CD8-positive, alpha-beta memory T cell (primary cell): ENCODE results near the gene ZNF549. TPM values are rescaled to one million over a fixed set of nuclear protein-coding genes. Genes with fewer than 3 reads are reported as not detected.

Source experiments
- CTCF ChIA-PET: fragments of 350-600 bp; sonication (Branson Sonifier 250); formaldehyde crosslinking; loops from one replicate; lab custom pipeline; 2021; ENCODE audit warnings: antibody characterized with exemption; lab: Charles Lee
- POLR2A ChIA-PET: fragments of 350-600 bp; sonication (Branson Sonifier 250); formaldehyde crosslinking; loops from one replicate; lab custom pipeline; 2021; ENCODE audit warnings: antibody characterized with exemption; lab: Charles Lee
- DNase-seq, 5 donors: peaks; one replicate each; pipeline versions ENCODE4 v3.0.0 to v3.0.0-alpha.2; 2020 to 2022; ENCODE audit warnings: mixed read lengths in 1 of 5
- H3K27ac ChIP-seq: one replicate; pipeline ENCODE4 v1.7.0; 2013; ENCODE audit warnings: low read depth, mild to moderate bottlenecking, low read length, moderate library complexity
- H3K27me3 ChIP-seq: 2 replicates; pipeline ENCODE4 v1.7.0; 2013; ENCODE audit warnings: low read length, mild to moderate bottlenecking; ENCODE audit not compliant: insufficient read depth, poor library complexity, severe bottlenecking
- H3K36me3 ChIP-seq: 2 replicates; pipeline ENCODE4 v1.7.0; 2013; ENCODE audit warnings: mild to moderate bottlenecking, low read length, moderate library complexity; ENCODE audit not compliant: insufficient read depth
- H3K4me1 ChIP-seq: 2 replicates; pipeline ENCODE4 v1.7.0; 2013; ENCODE audit warnings: mild to moderate bottlenecking, low read length, moderate library complexity; ENCODE audit not compliant: insufficient read depth
- H3K4me3 ChIP-seq: 2 replicates; pipeline ENCODE4 v1.7.0; 2013; ENCODE audit warnings: mild to moderate bottlenecking, low read length
- H3K9me3 ChIP-seq: 2 replicates; pipeline ENCODE4 v1.7.0; 2013; ENCODE audit warnings: mild to moderate bottlenecking, low read length
- H3K27ac Mint-ChIP-seq, 8 donors: one replicate each; pipeline ENCODE4 v1.8.0; 2020 to 2021; ENCODE audit warnings: mixed read lengths in 8 of 8, mild to moderate bottlenecking in 6 of 8, inconsistent platforms in 3 of 8, moderate library complexity in 3 of 8
- H3K27me3 Mint-ChIP-seq, 2 donors: one replicate each; pipeline ENCODE4 v1.8.0; 2020 to 2021; ENCODE audit warnings: mixed read lengths in 2 of 2, mild to moderate bottlenecking in 1 of 2, moderate library complexity in 1 of 2
- H3K36me3 Mint-ChIP-seq, 3 donors: one replicate each; pipeline ENCODE4 v1.8.0; 2020 to 2021; ENCODE audit warnings: mixed read lengths in 3 of 3, inconsistent platforms in 1 of 3, mild to moderate bottlenecking in 1 of 3
- H3K4me1 Mint-ChIP-seq, 3 donors: one replicate each; pipeline ENCODE4 v1.8.0; 2020 to 2021; ENCODE audit warnings: mixed read lengths in 3 of 3, inconsistent platforms in 1 of 3, mild to moderate bottlenecking in 1 of 3
- H3K4me3 Mint-ChIP-seq, 7 donors: one replicate each; pipeline ENCODE4 v1.8.0; 2020 to 2021; ENCODE audit warnings: mixed read lengths in 7 of 7, mild to moderate bottlenecking in 6 of 7, moderate library complexity in 4 of 7, inconsistent platforms in 2 of 7
- H3K9me3 Mint-ChIP-seq, 5 donors: one replicate each; pipeline ENCODE4 v1.8.0; 2020 to 2022; ENCODE audit warnings: mixed read lengths in 5 of 5, mild to moderate bottlenecking in 3 of 5, moderate library complexity in 2 of 5, inconsistent platforms in 1 of 5
- polyA plus RNA-seq: library from polyadenylated mRNA; unstranded; fragments of 300-500 nt; fragmentation: Illumina TruSeq; gene quantifications from one replicate; pipeline ENCODE4 v1.2.3, GENCODE V29; 2021
- total RNA-seq, 2 experiments: library from RNA; stranded (reverse); gene quantifications; one replicate each; pipeline ENCODE4 v1.2.3, GENCODE V29; 2021

ZNF549 gene
- total and polyA plus RNA-seq, 3 experiments from 2014 or later: 6.9 to 8.7 (median 7.0) TPM

GRCh38 chr19:57572415-57572947 lies 45.3 kb downstream of the ZNF549 start:
- peaks cover 16 to 97% (median 95%) of the 10 kb centered on the region in 5 donors for H3K9me3 Mint-ChIP-seq
- H3K9me3 ChIP-seq: peaks cover 83% of the 10 kb centered on the region
- POLR2A ChIA-PET: no interaction called here
- H3K27me3 Mint-ChIP-seq: peaks cover 0 to 2% of the 10 kb centered on the region in 2 donors
- peaks cover 47% of the 10 kb centered on the region for H3K36me3 ChIP-seq
- peaks cover 11 to 13% (median 13%) of the 10 kb centered on the region in 3 donors for H3K4me1 Mint-ChIP-seq
- CTCF ChIA-PET: no interaction called here
- H3K27ac Mint-ChIP-seq: no peak overlapping the region
- no peak overlapping the region for H3K27ac ChIP-seq
- H3K36me3 Mint-ChIP-seq: peaks cover 37 to 66% (median 63%) of the 10 kb centered on the region in 3 donors
- no peak for DNase-seq
- H3K4me1 ChIP-seq: peaks cover 2% of the 10 kb centered on the region
- H3K4me3 Mint-ChIP-seq: no peak overlapping the region
- no peak overlapping the region for H3K4me3 ChIP-seq
- H3K27me3 ChIP-seq: no peaks in the 10 kb centered on the region

DNA sequence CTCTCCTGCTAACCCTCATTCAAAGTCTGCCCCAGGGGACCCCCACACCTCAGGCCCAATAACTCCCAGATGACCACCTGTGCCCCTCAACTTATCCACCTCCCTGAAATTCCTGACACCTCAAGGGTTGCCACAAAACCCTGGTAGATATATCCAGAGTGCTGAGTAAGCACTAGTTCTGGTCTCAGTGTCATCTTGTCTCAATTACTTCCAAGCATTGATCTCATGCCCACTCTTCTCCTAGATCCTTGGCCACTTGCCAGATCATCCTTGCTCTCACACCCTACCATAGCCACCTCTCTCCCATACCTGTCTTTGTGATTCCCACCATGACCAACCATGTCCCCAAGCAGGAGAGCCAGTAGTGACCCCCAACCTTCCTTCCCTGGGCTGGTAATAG lies 49.5 kb downstream of the ZNF549 start:
- Histone ChIP-seq H3K9me3 (peaks cover 60% of the 10 kb centered on the region), H3K36me3 (peaks cover 47% of the 10 kb centered on the region)
- H3K36me3 Mint-ChIP-seq: peaks cover 43 to 77% (median 61%) of the 10 kb centered on the region in 3 donors

GRCh38 chr19:57578487-57579205 lies 51.5 kb downstream of the ZNF549 start, which contains the start of gene ZNF416:
ZNF416 (minus strand) TSS chr19:57578911; CDS start chr19:57578704, 207 bp downstream.
- CTCF ChIA-PET: interaction anchor here (0.6 to 1.2 kb wide), 2 partner anchors 23 to 240 kb away, joined by 3 read pairs; no protein-coding TSS in a partner anchor
- POLR2A ChIA-PET: interaction anchor here (0.6 to 1.4 kb wide), 4 partner anchors 21 to 803 kb away, joined by 3 to 4 read pairs (median 4); partner anchors contain the start of genes ZNF530, ZNF548 and ZNF551
- H3K4me1 Mint-ChIP-seq: peaks cover 26 to 33% (median 30%) of the 10 kb centered on the region in 3 donors

More for the DNA sequence above, 49.5 kb downstream of the ZNF549 start:
- H3K27ac ChIP-seq: no peak overlapping the region
- H3K4me3 ChIP-seq: no peak overlapping the region
- peaks cover 17% of the 10 kb centered on the region for H3K4me1 ChIP-seq
- peaks cover 16 to 75% (median 66%) of the 10 kb centered on the region in 5 donors for H3K9me3 Mint-ChIP-seq
- peaks cover 24 to 29% (median 27%) of the 10 kb centered on the region in 3 donors for H3K4me1 Mint-ChIP-seq
- no peak overlapping the region for H3K27ac Mint-ChIP-seq
- CTCF ChIA-PET: no interaction called here
- POLR2A ChIA-PET: no interaction called here
- no peak for DNase-seq
- H3K4me3 Mint-ChIP-seq: peak overlapping the region in 5 of 7 donors; percentile 10 to 64 (median 61)
- H3K27me3 ChIP-seq: no peaks in the 10 kb centered on the region
- H3K27me3 Mint-ChIP-seq: peaks cover 0 to 2% of the 10 kb centered on the region in 2 donors

DNA sequence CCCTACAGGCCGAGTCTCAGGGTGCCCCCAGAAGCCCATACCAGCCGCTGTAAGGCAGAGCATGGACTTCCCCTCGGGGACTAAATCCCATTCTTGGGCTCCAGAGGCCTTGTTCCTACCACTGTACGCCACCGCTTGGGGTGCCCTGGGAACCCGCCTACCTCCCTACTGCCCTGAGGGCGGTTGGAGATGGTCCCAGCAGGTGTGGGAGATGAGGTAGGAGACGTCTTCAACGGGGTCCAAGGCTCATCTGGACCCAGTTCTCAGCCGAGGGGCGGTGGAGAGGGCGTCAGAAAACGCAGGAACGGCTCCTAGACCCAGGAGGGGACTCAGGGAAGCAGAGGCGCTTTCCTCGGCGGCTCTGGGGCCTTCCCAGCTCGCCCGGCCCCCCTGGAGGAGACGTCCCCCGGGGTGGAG lies 56.0 kb downstream of the ZNF549 start:
- Histone ChIP-seq H3K36me3 (peaks cover 1% of the 10 kb centered on the region), H3K4me1 (peaks cover 25% of the 10 kb centered on the region), H3K4me3 (peak overlapping the region; percentile 71), H3K27me3 (no peaks in the 10 kb centered on the region), H3K27ac (no peak overlapping the region), H3K9me3 (peaks cover 26% of the 10 kb centered on the region)
- H3K27ac Mint-ChIP-seq: peak overlapping the region in 2 of 8 donors; percentile 32 to 72
- peak overlapping the region in 5 of 7 donors; percentile 1 to 92 (median 49) for H3K4me3 Mint-ChIP-seq
- ChIA-PET CTCF (interaction anchor here (1.2 kb wide), 1 partner anchor 31 kb away, joined by 3 read pairs; the partner anchor contains the start of gene ZNF134), POLR2A (interaction anchor here (0.5 to 1.0 kb wide), 3 partner anchors 32 to 749 kb away, joined by 3 to 4 read pairs (median 3); partner anchors contain the start of gene ZNF154)
- H3K4me1 Mint-ChIP-seq: peaks cover 23 to 36% (median 27%) of the 10 kb centered on the region in 3 donors
- H3K27me3 Mint-ChIP-seq: no peaks in the 10 kb centered on the region
- peaks cover 16 to 65% (median 53%) of the 10 kb centered on the region in 5 donors for H3K9me3 Mint-ChIP-seq
- no peak for DNase-seq
- peaks cover 26 to 59% (median 40%) of the 10 kb centered on the region in 3 donors for H3K36me3 Mint-ChIP-seq

More at GRCh38 chr19:57578487-57579205, 51.5 kb downstream of the ZNF549 start, which contains the start of gene ZNF416:
- H3K27me3 ChIP-seq: no peaks in the 10 kb centered on the region
- peak; percentile 90 to 98 (median 95) for DNase-seq
- H3K4me3 ChIP-seq: peak within 1 kb of the TSS; percentile 83
- Mint-ChIP-seq H3K9me3 (peaks cover 16 to 68% (median 54%) of the 10 kb centered on the region in 5 donors), H3K27me3 (peaks cover 0 to 2% of the 10 kb centered on the region in 2 donors), H3K4me3 (peak within 1 kb of the TSS; percentile 80 to 93 (median 86)), H3K27ac (peak within 1 kb of the TSS; percentile 70 to 91 (median 86)), H3K36me3 (peaks cover 38 to 64% (median 42%) of the 10 kb centered on the region in 3 donors)
- peaks cover 50% of the 10 kb centered on the region for H3K9me3 ChIP-seq
- H3K36me3 ChIP-seq: peaks cover 33% of the 10 kb centered on the region
- peaks cover 24% of the 10 kb centered on the region for H3K4me1 ChIP-seq
- H3K27ac ChIP-seq: peak within 1 kb of the TSS; percentile 41

GRCh38 chr19:57583521-57584416 lies 56.6 kb downstream of the ZNF549 start, which contains the start of gene ZIK1:
ZIK1 (plus strand) TSS chr19:57584145; CDS start chr19:57584357, 212 bp downstream.
- ChIA-PET POLR2A (interaction anchor here (0.5 to 1.2 kb wide), 3 partner anchors 30 to 749 kb away, joined by 3 to 4 read pairs (median 3); partner anchors contain the start of genes ZNF134 and ZNF587), CTCF (interaction anchor here (1.2 kb wide), 1 partner anchor 30 kb away, joined by 3 read pairs; the partner anchor contains the start of gene ZNF134)
- Mint-ChIP-seq H3K27ac (peak within 1 kb of the TSS; percentile 32 to 89 (median 80)), H3K9me3 (peaks cover 16 to 70% (median 59%) of the 10 kb centered on the region in 5 donors), H3K36me3 (peaks cover 29 to 64% (median 45%) of the 10 kb centered on the region in 3 donors), H3K4me1 (peaks cover 21 to 32% (median 23%) of the 10 kb centered on the region in 3 donors), H3K4me3 (peak within 1 kb of the TSS; percentile 88 to 98 (median 91)), H3K27me3 (no peaks in the 10 kb centered on the region)
- Histone ChIP-seq H3K27me3 (no peaks in the 10 kb centered on the region), H3K4me1 (peaks cover 23% of the 10 kb centered on the region), H3K36me3 (peaks cover 8% of the 10 kb centered on the region), H3K4me3 (peak within 1 kb of the TSS; percentile 71), H3K27ac (no peak within 1 kb of the TSS), H3K9me3 (peaks cover 30% of the 10 kb centered on the region)
- peak; percentile 75 to 94 (median 87) for DNase-seq

GRCh38 chr19:57587529-57587928 lies 60.4 kb downstream of the ZNF549 start:
- no peak overlapping the region for H3K4me3 ChIP-seq
- peaks cover 16% of the 10 kb centered on the region for H3K4me1 ChIP-seq
- CTCF ChIA-PET: no interaction called here
- no peak overlapping the region for H3K27ac Mint-ChIP-seq
- H3K4me3 Mint-ChIP-seq: no peak overlapping the region
- DNase-seq: no peak
- H3K9me3 Mint-ChIP-seq: peaks cover 24 to 88% (median 81%) of the 10 kb centered on the region in 5 donors
- POLR2A ChIA-PET: no interaction called here
- no peak overlapping the region for H3K27ac ChIP-seq
- peaks cover 65% of the 10 kb centered on the region for H3K9me3 ChIP-seq
- peaks cover 0 to 3% of the 10 kb centered on the region in 2 donors for H3K27me3 Mint-ChIP-seq
- H3K27me3 ChIP-seq: no peaks in the 10 kb centered on the region
- H3K36me3 Mint-ChIP-seq: peaks cover 39 to 81% (median 78%) of the 10 kb centered on the region in 3 donors
- peaks cover 27% of the 10 kb centered on the region for H3K36me3 ChIP-seq
- peaks cover 15 to 24% (median 18%) of the 10 kb centered on the region in 3 donors for H3K4me1 Mint-ChIP-seq

DNA sequence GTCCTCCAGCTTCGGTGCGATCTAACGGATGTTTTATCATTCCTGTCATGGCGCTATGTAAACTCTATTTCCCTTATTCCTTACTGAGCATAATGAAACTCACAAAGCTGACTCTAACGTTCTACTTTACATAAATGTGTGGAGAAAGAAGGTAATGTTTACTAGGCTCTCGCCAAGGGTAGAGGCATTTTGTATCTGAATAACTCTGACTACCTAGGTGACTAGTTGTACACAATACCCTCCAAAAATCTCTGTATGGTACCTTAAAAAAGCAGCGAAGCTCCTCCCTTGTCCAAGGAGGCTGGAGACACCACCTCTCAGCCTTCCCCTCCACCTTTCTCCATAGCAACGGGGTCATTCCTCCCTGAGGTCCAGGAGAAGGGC lies 72.2 kb downstream of the ZNF549 start:
- Histone ChIP-seq H3K4me3 (peak overlapping the region; percentile 79), H3K27me3 (no peaks in the 10 kb centered on the region), H3K9me3 (peaks cover 6% of the 10 kb centered on the region), H3K4me1 (peaks cover 15% of the 10 kb centered on the region), H3K36me3 (peaks cover 9% of the 10 kb centered on the region), H3K27ac (no peak overlapping the region)
- peak overlapping the region in 7 of 8 donors; percentile 44 to 98 (median 78) for H3K27ac Mint-ChIP-seq
- peaks cover 22 to 34% (median 31%) of the 10 kb centered on the region in 3 donors for H3K4me1 Mint-ChIP-seq
- POLR2A ChIA-PET: interaction anchor here (0.9 to 1.0 kb wide), 3 partner anchors 15 to 33 kb away, joined by 3 to 4 read pairs (median 3); partner anchors contain the start of genes ZNF134 and ZNF416
- H3K36me3 Mint-ChIP-seq: peaks cover 25 to 48% (median 31%) of the 10 kb centered on the region in 3 donors
- peak overlapping the region; percentile 85 to 94 (median 87) for H3K4me3 Mint-ChIP-seq
- H3K27me3 Mint-ChIP-seq: no peaks in the 10 kb centered on the region
- peaks cover 9 to 54% (median 40%) of the 10 kb centered on the region in 5 donors for H3K9me3 Mint-ChIP-seq
- DNase-seq: no peak
- CTCF ChIA-PET: no interaction called here
